A673 (cell line): ENCODE data around the gene ZMYND8. TPM values are rescaled to one million over a fixed set of nuclear protein-coding genes. Genes with fewer than 3 reads are reported as not detected.
"Not testable (repeated sequence)": the region's sequence is repeated elsewhere in the genome, so short reads cannot be mapped to it uniquely, and the experiment has no call there.

Experiments used
- BruUV-seq: library from RNA; stranded (reverse); fragments of 400-500 nt; replicated peaks from 2 replicates; lab custom pipeline; 2021; lab: Mats Ljungman, UMichigan
- CTCF ChIA-PET: fragments of 300-600 bp; sonication (Branson Sonifier 250); formaldehyde crosslinking; loops from one replicate; lab custom pipeline; 2022; ENCODE audit warnings: antibody characterized with exemption; lab: Charles Lee
- POLR2A ChIA-PET: fragments of 300-600 bp; sonication (Branson Sonifier 250); formaldehyde crosslinking; loops from one replicate; lab custom pipeline; 2022; ENCODE audit warnings: antibody characterized with exemption; ENCODE audit not compliant: low non-redundant PET; lab: Charles Lee
- DNase-seq: peaks from one replicate; pipeline ENCODE4 v3.0.0-alpha.2; 2015; ENCODE audit warnings: low spot score
- H3K27ac ChIP-seq: fragments of 200-600 bp; sonication (generic); 2 replicates; pipeline ENCODE4 v1.5.1; 2016; ENCODE audit warnings: mixed run types, low read depth, mild to moderate bottlenecking, mixed read lengths, antibody characterized with exemption, low read length; ENCODE audit not compliant: poor library complexity, severe bottlenecking
- H3K27me3 ChIP-seq: fragments of 200-600 bp; sonication (generic); replicated peaks from 2 replicates; pipeline ENCODE4 v1.6.1; 2017; ENCODE audit warnings: mixed run types, low read depth, mild to moderate bottlenecking, mixed read lengths, antibody characterized with exemption, low read length; ENCODE audit not compliant: insufficient read depth, poor library complexity
- H3K36me3 ChIP-seq: fragments of 200-600 bp; sonication (generic); 2 replicates; pipeline ENCODE4 v1.6.1; 2016; ENCODE audit warnings: mixed run types, mild to moderate bottlenecking, mixed read lengths, antibody characterized with exemption, low read length; ENCODE audit not compliant: insufficient read depth, poor library complexity, severe bottlenecking
- H3K4me1 ChIP-seq: fragments of 200-600 bp; sonication (generic); 2 replicates; pipeline ENCODE4 v1.6.1; 2017; ENCODE audit warnings: mixed run types, mild to moderate bottlenecking, mixed read lengths, antibody characterized with exemption, low read length; ENCODE audit not compliant: insufficient read depth, poor library complexity, severe bottlenecking
- H3K4me3 ChIP-seq: fragments of 200-600 bp; sonication (generic); 2 replicates; pipeline ENCODE4 v1.5.1; 2016; ENCODE audit warnings: low read depth, mixed run types, mild to moderate bottlenecking, mixed read lengths, low read length; ENCODE audit not compliant: poor library complexity, severe bottlenecking
- H3K9me3 ChIP-seq: fragments of 200-600 bp; sonication (generic); 2 replicates; pipeline ENCODE4 v1.6.1; 2016; ENCODE audit warnings: mixed run types, low read depth, mild to moderate bottlenecking, mixed read lengths, antibody characterized with exemption, low read length; ENCODE audit not compliant: poor library complexity, severe bottlenecking
- CTCF ChIP-seq: fragments of 300-800, 200-600 bp; sonication (generic); conservative IDR thresholded peaks from 2 replicates; pipeline ENCODE4 v1.5.1; 2017; ENCODE audit warnings: low read depth, mild to moderate bottlenecking, antibody characterized with exemption, low read length, moderate library complexity, mixed read lengths
- EZH2 ChIP-seq: fragments of 200-600 bp; sonication (generic); IDR thresholded peaks from 2 replicates; pipeline ENCODE4 v1.6.1; 2017; ENCODE audit warnings: borderline replicate concordance, low read depth, mild to moderate bottlenecking, mixed read lengths, antibody characterized with exemption, low read length; ENCODE audit not compliant: poor library complexity, severe bottlenecking
- intact Hi-C: fragments of 100-400 bp; cut with micrococcal nuclease; formaldehyde crosslinking; loops from one replicate; pipeline ENCODE4 v1.10.0; 2022; ENCODE audit not compliant: unreplicated experiment
- total RNA-seq: library from RNA; stranded (reverse); gene quantifications from 2 replicates; pipeline ENCODE4 v1.2.3, GENCODE V29; 2021

Gene ZMYND8
- total RNA-seq, 1 experiment from 2014 or later, result 31.3 TPM

GRCh38 chr20:47368301-47368700 is 11.8 kb upstream of the ZMYND8 start:
- no peak for DNase-seq
- CTCF ChIA-PET, result no interaction called here
- Histone ChIP-seq H3K4me3 (no peak overlapping the region), H3K36me3 (no peaks in the 10 kb centered on the region), H3K9me3 (no peaks in the 10 kb centered on the region), H3K27ac (no peak overlapping the region), H3K27me3 (no peaks in the 10 kb centered on the region), H3K4me1 (no peaks in the 10 kb centered on the region)
- no peak for TF ChIP-seq EZH2
- TF ChIP-seq CTCF, result no peak
- intact Hi-C loops, result no loop called here
- POLR2A ChIA-PET, result no interaction called here
- no TSS peak for BruUV-seq

- H3K27me3 ChIP-seq, H3K27ac ChIP-seq, DNase-seq, intact Hi-C loops, H3K4me1 ChIP-seq, H3K36me3 ChIP-seq, H3K4me3 ChIP-seq, H3K9me3 ChIP-seq, CTCF ChIA-PET, BruUV-seq: not testable (repeated sequence)
- POLR2A ChIA-PET, result interaction anchor here (0.6 kb wide), 1 partner anchor 10 kb away, joined by 3 read pairs; the partner anchor contains the start of gene ZMYND8
Measured at GRCh38 chr20:47366301-47366700, 9.8 kb upstream of the ZMYND8 start.

GRCh38 chr20:47365023-47365764 is 8.7 kb upstream of the ZMYND8 start:
- POLR2A ChIA-PET, result interaction anchor here (0.7 kb wide), 1 partner anchor 52 kb away, joined by 3 read pairs; no protein-coding TSS in a partner anchor
- Histone ChIP-seq H3K4me1 (peaks cover 10% of the 10 kb centered on the region), H3K27ac (no peak overlapping the region), H3K27me3 (no peaks in the 10 kb centered on the region), H3K9me3 (no peaks in the 10 kb centered on the region), H3K4me3 (no peak overlapping the region), H3K36me3 (no peaks in the 10 kb centered on the region)
- CTCF ChIA-PET, result no interaction called here
- no peak for DNase-seq
- no TSS peak for BruUV-seq
- TF ChIP-seq EZH2, result no peak
- TF ChIP-seq CTCF, result no peak
- intact Hi-C loops, result no loop called here
